Smooth muscle cell (in vitro differentiated cells): ENCODE measurements around the gene IGSF23. TPM values are rescaled to one million over a fixed set of nuclear protein-coding genes. Genes with fewer than 3 reads are reported as not detected.

Experiments used
- DNase-seq: peaks from one replicate; lab custom pipeline; 2025; ENCODE audit not compliant: unreplicated experiment; lab: John Stamatoyannopoulos, UW
- H2AFZ ChIP-seq: fragments of 200-600 bp; sonication (generic); 2 replicates; pipeline ENCODE4 v1.6.0; 2016; ENCODE audit warnings: antibody characterized with exemption, low read depth, mild to moderate bottlenecking
- H3F3A ChIP-seq: fragments of 200-600 bp; sonication (generic); 2 replicates; pipeline ENCODE4 v1.6.0; 2017; ENCODE audit warnings: antibody characterized with exemption, low read depth
- H3K27ac ChIP-seq: fragments of 200-600 bp; sonication (generic); 2 replicates; pipeline ENCODE4 v1.5.1; 2016; ENCODE audit warnings: low read depth, mild to moderate bottlenecking
- H3K27me3 ChIP-seq: fragments of 200-600 bp; sonication (generic); 2 replicates; pipeline ENCODE4 v1.6.1; 2016; ENCODE audit warnings: low read depth, mild to moderate bottlenecking
- H3K36me3 ChIP-seq: fragments of 200-600 bp; sonication (generic); 2 replicates; pipeline ENCODE4 v1.5.1; 2016; ENCODE audit warnings: low read depth
- H3K4me1 ChIP-seq: fragments of 200-600 bp; sonication (generic); 2 replicates; pipeline ENCODE4 v1.5.1; 2016; ENCODE audit warnings: low read depth
- H3K4me2 ChIP-seq: fragments of 200-600 bp; sonication (generic); 2 replicates; pipeline ENCODE4 v1.6.0; 2016; ENCODE audit warnings: mild to moderate bottlenecking
- H3K4me3 ChIP-seq: fragments of 200-600 bp; sonication (generic); 2 replicates; pipeline ENCODE4 v1.5.1; 2016; ENCODE audit warnings: mild to moderate bottlenecking
- H3K79me2 ChIP-seq: fragments of 200-600 bp; sonication (generic); 2 replicates; pipeline ENCODE4 v1.6.0; 2016; ENCODE audit warnings: low read depth, mild to moderate bottlenecking
- H3K9ac ChIP-seq: fragments of 200-600 bp; sonication (generic); 2 replicates; pipeline ENCODE4 v1.6.0; 2016; ENCODE audit warnings: low read depth
- H3K9me3 ChIP-seq: fragments of 200-600 bp; sonication (generic); replicated peaks from 2 replicates; pipeline ENCODE4 v1.5.1; 2016; ENCODE audit warnings: low read depth
- H4K20me1 ChIP-seq: fragments of 200-600 bp; sonication (generic); 2 replicates; pipeline ENCODE4 v1.6.0; 2016; ENCODE audit warnings: low read depth
- CTCF ChIP-seq: fragments of 200-600 bp; sonication (generic); IDR thresholded peaks from 2 replicates; pipeline ENCODE4 v1.5.1; 2017; ENCODE audit warnings: borderline replicate concordance, mild to moderate bottlenecking, antibody characterized with exemption; ENCODE audit not compliant: insufficient read depth, poor library complexity, severe bottlenecking
- WGBS: methylation state at CpG from one replicate; pipeline ENCODE4 v1.1.7; 2016; ENCODE audit warnings: low lambda C conversion rate; 5-methylcytosine and 5-hydroxymethylcytosine counted together
- polyA plus RNA-seq: library from polyadenylated mRNA; unstranded; fragments of >200 nt; fragmentation: Nextera tagmentation; extraction: Ambion mirVana; gene quantifications from 2 replicates; pipeline ENCODE4 v1.2.1, GENCODE V29; 2016
- total RNA-seq: library from RNA; depleted of rRNA; stranded (reverse); fragments of >200 nt; gene quantifications from 2 replicates; pipeline ENCODE4 v1.2.3, GENCODE V29; 2014

The IGSF23 gene
- total and polyA plus RNA-seq, 2 experiments from 2014 or later: not detected

- H3K9me3 ChIP-seq: no peaks in the 10 kb centered on the region
- peaks cover 3% of the 10 kb centered on the region for H3F3A ChIP-seq
- H3K4me2 ChIP-seq: no peak overlapping the region
- no peaks in the 10 kb centered on the region for H4K20me1 ChIP-seq
- H3K79me2 ChIP-seq: no peaks in the 10 kb centered on the region
- H3K9ac ChIP-seq: no peak overlapping the region
- H2AFZ ChIP-seq: no peak overlapping the region
- no peak overlapping the region for H3K27ac ChIP-seq
- WGBS: 100% methylated on average over 2 of the region's 2 CpGs
- no peaks in the 10 kb centered on the region for H3K27me3 ChIP-seq
- TF ChIP-seq CTCF: no peak
- H3K4me3 ChIP-seq: no peak overlapping the region
- no peak for DNase-seq
- no peaks in the 10 kb centered on the region for H3K36me3 ChIP-seq
- H3K4me1 ChIP-seq: no peaks in the 10 kb centered on the region
These were observed 21.4 kb downstream of the IGSF23 start for GRCh38 chr19:44634785-44635184.

- Histone ChIP-seq H3K4me1 (no peaks in the 10 kb centered on the region), H3K4me2 (no peak overlapping the region)
These were observed 22.4 kb downstream of the IGSF23 start for GRCh38 chr19:44635581-44636438.

GRCh38 chr19:44636439-44637389 is 23.4 kb downstream of the IGSF23 start:
- 92% methylated on average over 11 of the region's 11 CpGs for WGBS
- Histone ChIP-seq H3K79me2 (no peaks in the 10 kb centered on the region), H3K4me2 (no peak overlapping the region), H3K9me3 (no peaks in the 10 kb centered on the region), H2AFZ (no peak overlapping the region), H4K20me1 (no peaks in the 10 kb centered on the region), H3K4me1 (no peaks in the 10 kb centered on the region), H3K27ac (no peak overlapping the region), H3F3A (peaks cover 5% of the 10 kb centered on the region), H3K4me3 (no peak overlapping the region), H3K36me3 (no peaks in the 10 kb centered on the region), H3K27me3 (no peaks in the 10 kb centered on the region), H3K9ac (no peak overlapping the region)
- TF ChIP-seq CTCF: no peak
- no peak for DNase-seq

More at GRCh38 chr19:44635581-44636438, 22.4 kb downstream of the IGSF23 start:
- Histone ChIP-seq H2AFZ (no peak overlapping the region), H3F3A (peaks cover 5% of the 10 kb centered on the region), H3K27ac (no peak overlapping the region), H3K9me3 (no peaks in the 10 kb centered on the region), H3K79me2 (no peaks in the 10 kb centered on the region), H3K36me3 (no peaks in the 10 kb centered on the region), H3K4me3 (no peak overlapping the region), H3K27me3 (no peaks in the 10 kb centered on the region), H4K20me1 (no peaks in the 10 kb centered on the region), H3K9ac (no peak overlapping the region)
- 91% methylated on average over 3 of the region's 3 CpGs for WGBS
- no peak for DNase-seq
- no peak for TF ChIP-seq CTCF
